Breast epithelium (tissue), 4 donors: ENCODE measurements around the gene SRP9. TPM values are rescaled to one million over a fixed set of nuclear protein-coding genes. Genes with fewer than 3 reads are reported as not detected.

Experiments
- DNase-seq, 2 donors: peaks; one replicate each; pipeline ENCODE4 v3.0.0-alpha.2; 2019; ENCODE audit warnings: low spot score in 2 of 2
- H3K27ac ChIP-seq, 2 donors: fragments of 200-600 bp; sonication (generic) in 1 of 2; one replicate each; pipeline ENCODE4 v1.5.1; 2016 to 2019; ENCODE audit warnings: mild to moderate bottlenecking in 1 of 2
- H3K27me3 ChIP-seq, 2 donors: fragments of 200-600 bp; sonication (generic) in 1 of 2; one replicate each; pipeline versions ENCODE4 v1.5.1 to v1.6.0; 2017 to 2019; ENCODE audit warnings: control low read depth in 1 of 2, mild to moderate bottlenecking in 1 of 2
- H3K36me3 ChIP-seq: fragments of 200-600 bp; one replicate; pipeline ENCODE4 v1.5.1; 2019
- H3K4me1 ChIP-seq, 2 donors: fragments of 200-600 bp; sonication (generic); one replicate each; pipeline ENCODE4 v1.5.1; 2016 to 2019; ENCODE audit warnings: control low read depth in 1 of 2
- H3K4me3 ChIP-seq, 3 donors: fragments of 200-600 bp; sonication (generic); 1 replicate in 2 of 3; 2 replicates in 1 of 3; pipeline ENCODE4 v1.5.1; 2016 to 2019; ENCODE audit warnings: mild to moderate bottlenecking in 3 of 3, moderate library complexity in 2 of 3
- H3K9me3 ChIP-seq, 2 donors: fragments of 200-600 bp; sonication (generic) in 1 of 2; one replicate each; pipeline ENCODE4 v1.5.1; 2016 to 2019; ENCODE audit warnings: control low read depth in 1 of 2
- CTCF ChIP-seq, 3 donors: fragments of 450-650 bp; IDR thresholded peaks; one replicate each; pipeline ENCODE4 v1.5.1; 2016 to 2017; ENCODE audit warnings: antibody characterized with exemption in 3 of 3, mild to moderate bottlenecking in 3 of 3, moderate library complexity in 3 of 3
- POLR2A ChIP-seq: fragments of 450-650 bp; IDR thresholded peaks from one replicate; pipeline ENCODE4 v1.6.1; 2016; ENCODE audit warnings: antibody characterized with exemption, mild to moderate bottlenecking, moderate library complexity
- POLR2AphosphoS5 ChIP-seq, 3 donors: sonication (generic); formaldehyde crosslinking; IDR thresholded peaks; one replicate each; pipeline ENCODE4 v1.6.1; 2017; ENCODE audit warnings: antibody characterized with exemption in 3 of 3
- intact Hi-C: fragments of 100-400 bp; cut with DNase I; formaldehyde crosslinking; loops from one replicate; pipeline ENCODE4 v1.15.1; 2023; ENCODE audit warnings: low total_unique reads
- total RNA-seq, 3 donors: library from RNA; depleted of rRNA; stranded (reverse); fragments of >200 nt; gene quantifications; one replicate each; pipeline ENCODE4 v1.1.0, GENCODE V29; 2016

Gene SRP9
- total RNA-seq, 3 donors from 2014 or later: 168 to 251 (median 205) TPM

GRCh38 chr1:225771661-225772322 lies 5.8 kb upstream of the SRP9 start:
- Histone ChIP-seq H3K36me3 (no peaks in the 10 kb centered on the region), H3K27me3 (no peaks in the 10 kb centered on the region), H3K4me3 (no peak overlapping the region), H3K4me1 (peaks cover 5 to 38% of the 10 kb centered on the region in 2 donors), H3K27ac (peak overlapping the region; percentile 87 to 89), H3K9me3 (no peaks in the 10 kb centered on the region)
- DNase-seq: no peak
- TF ChIP-seq POLR2AphosphoS5 (IDR thresholded peaks at IDR 0.05): no peak
- TF ChIP-seq POLR2A: no peak
- no peak for TF ChIP-seq CTCF (IDR thresholded peaks at IDR 0.05)
- intact Hi-C loops: loop anchor here (10.0 kb wide), 1 partner anchor 297 kb away; no protein-coding TSS in a partner anchor

- Histone ChIP-seq H3K27me3 (no peaks in the 10 kb centered on the region), H3K4me1 (peaks cover 5 to 32% of the 10 kb centered on the region in 2 donors), H3K27ac (peak overlapping the region; percentile 87 to 89), H3K36me3 (no peaks in the 10 kb centered on the region), H3K4me3 (peak overlapping the region in 2 of 3 donors; percentile 2 to 14), H3K9me3 (no peaks in the 10 kb centered on the region)
- peak; percentile 57 to 83 (median 71) for TF ChIP-seq POLR2AphosphoS5 (IDR thresholded peaks at IDR 0.05)
- TF ChIP-seq POLR2A: no peak
- TF ChIP-seq CTCF (IDR thresholded peaks at IDR 0.05): peak; percentile 76 to 95 (median 89)
- peak; percentile 91 to 94 for DNase-seq
- intact Hi-C loops: loop anchor here (10.0 kb wide), 1 partner anchor 298 kb away; no protein-coding TSS in a partner anchor
These were observed 5.3 kb upstream of the SRP9 start for GRCh38 chr1:225772323-225772768.

GRCh38 chr1:225772848-225773247 lies 4.8 kb upstream of the SRP9 start:
- intact Hi-C loops: loop anchor here (10.0 kb wide), 1 partner anchor 298 kb away; no protein-coding TSS in a partner anchor
- peak overlapping the region in 2 of 3 donors; percentile 2 to 14 for H3K4me3 ChIP-seq
- no peaks in the 10 kb centered on the region for H3K36me3 ChIP-seq
- TF ChIP-seq CTCF (IDR thresholded peaks at IDR 0.05): no peak
- TF ChIP-seq POLR2AphosphoS5 (IDR thresholded peaks at IDR 0.05): no peak
- no peak for TF ChIP-seq POLR2A
- peaks cover 4 to 27% of the 10 kb centered on the region in 2 donors for H3K4me1 ChIP-seq
- no peaks in the 10 kb centered on the region for H3K9me3 ChIP-seq
- no peaks in the 10 kb centered on the region for H3K27me3 ChIP-seq
- peak overlapping the region; percentile 87 to 89 for H3K27ac ChIP-seq
- no peak for DNase-seq

- intact Hi-C loops: loop anchor here (10.0 kb wide), 1 partner anchor 300 kb away; no protein-coding TSS in a partner anchor
- H3K4me3 ChIP-seq: no peak overlapping the region
- TF ChIP-seq POLR2AphosphoS5 (IDR thresholded peaks at IDR 0.05): no peak
- TF ChIP-seq CTCF (IDR thresholded peaks at IDR 0.05): no peak
- no peak for TF ChIP-seq POLR2A
- no peaks in the 10 kb centered on the region for H3K9me3 ChIP-seq
- H3K27ac ChIP-seq: peak overlapping the region; percentile 87 to 89
- no peaks in the 10 kb centered on the region for H3K36me3 ChIP-seq
- H3K27me3 ChIP-seq: no peaks in the 10 kb centered on the region
- H3K4me1 ChIP-seq: peaks cover 0 to 14% of the 10 kb centered on the region in 2 donors
- DNase-seq: no peak
These were observed 3.1 kb upstream of the SRP9 start for GRCh38 chr1:225774281-225775147.
